Vagina (tissue), 2 donors: ENCODE results near the gene PLA2G2D.
A peak's percentile ranks its signal among the peaks of the same experiment; 100 is the strongest.

Experiments
- POLR2A ChIP-seq, 2 donors: fragments of 450-650 bp; IDR thresholded peaks; one replicate each; pipeline ENCODE4 v1.6.1; 2017; ENCODE audit warnings: antibody characterized with exemption in 2 of 2, mild to moderate bottlenecking in 2 of 2, moderate library complexity in 2 of 2
- TF ChIP-seq, protein P1 (sequence below), 3 experiments: fragments of 450-650 bp in 2 of 3; fragments of 200-600 bp in 1 of 3; sonication (generic) in 1 of 3; IDR thresholded peaks; one replicate each; pipeline ENCODE4 v1.5.1; 2017 to 2019; ENCODE audit warnings: antibody characterized with exemption in 3 of 3, mild to moderate bottlenecking in 2 of 3, moderate library complexity in 2 of 3

DNA sequence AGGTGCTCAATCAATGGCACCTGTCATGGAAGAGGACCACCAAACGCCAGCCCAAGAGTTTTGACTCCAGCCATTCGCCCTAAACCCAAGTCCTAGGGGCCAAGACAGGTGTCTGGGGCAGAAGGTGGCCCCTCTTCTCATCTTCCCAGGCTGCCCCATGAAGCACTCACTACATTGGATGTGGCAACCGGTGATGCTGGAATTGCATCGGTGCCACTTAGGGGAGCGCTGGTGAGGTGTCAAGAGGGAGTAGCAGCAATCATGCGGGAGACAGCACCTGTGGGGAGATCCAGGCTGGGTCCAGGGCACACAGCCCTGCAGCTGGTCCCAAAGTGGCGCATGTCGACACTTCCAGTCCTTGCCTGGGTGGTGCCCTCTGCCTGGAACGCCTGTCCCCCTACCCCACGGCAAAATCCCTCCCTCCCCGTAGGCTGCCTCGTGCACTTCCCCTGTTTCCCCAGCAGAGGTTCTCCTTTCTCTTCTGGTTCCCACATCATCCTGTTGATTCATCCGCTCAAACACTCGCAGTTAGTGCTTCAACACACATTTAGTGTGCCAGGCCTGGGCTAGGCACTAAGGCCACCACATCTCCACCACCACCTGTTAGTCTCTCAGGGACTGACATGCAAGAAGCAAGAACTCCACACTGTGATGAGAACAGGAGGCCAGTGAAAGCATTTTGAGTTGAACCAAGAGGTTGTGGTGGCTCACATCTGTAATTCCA lies 18.5 kb downstream of the PLA2G2D start:
- TF ChIP-seq, protein P1, sequence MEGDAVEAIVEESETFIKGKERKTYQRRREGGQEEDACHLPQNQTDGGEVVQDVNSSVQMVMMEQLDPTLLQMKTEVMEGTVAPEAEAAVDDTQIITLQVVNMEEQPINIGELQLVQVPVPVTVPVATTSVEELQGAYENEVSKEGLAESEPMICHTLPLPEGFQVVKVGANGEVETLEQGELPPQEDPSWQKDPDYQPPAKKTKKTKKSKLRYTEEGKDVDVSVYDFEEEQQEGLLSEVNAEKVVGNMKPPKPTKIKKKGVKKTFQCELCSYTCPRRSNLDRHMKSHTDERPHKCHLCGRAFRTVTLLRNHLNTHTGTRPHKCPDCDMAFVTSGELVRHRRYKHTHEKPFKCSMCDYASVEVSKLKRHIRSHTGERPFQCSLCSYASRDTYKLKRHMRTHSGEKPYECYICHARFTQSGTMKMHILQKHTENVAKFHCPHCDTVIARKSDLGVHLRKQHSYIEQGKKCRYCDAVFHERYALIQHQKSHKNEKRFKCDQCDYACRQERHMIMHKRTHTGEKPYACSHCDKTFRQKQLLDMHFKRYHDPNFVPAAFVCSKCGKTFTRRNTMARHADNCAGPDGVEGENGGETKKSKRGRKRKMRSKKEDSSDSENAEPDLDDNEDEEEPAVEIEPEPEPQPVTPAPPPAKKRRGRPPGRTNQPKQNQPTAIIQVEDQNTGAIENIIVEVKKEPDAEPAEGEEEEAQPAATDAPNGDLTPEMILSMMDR (IDR thresholded peaks at IDR 0.05) = peak in 2 of 3 experiments; percentile 28 to 47
- TF ChIP-seq POLR2A (IDR thresholded peaks at IDR 0.05) = no peak
